Tibial artery (tissue), 4 donors: ENCODE results near the gene ATP8B1.
A peak's percentile ranks its signal among the peaks of the same experiment; 100 is the strongest.

Source experiments
- DNase-seq, 2 donors: peaks; one replicate each; pipeline ENCODE4 v3.0.0-alpha.2; 2019
- H3K27ac ChIP-seq, 2 donors: fragments of 200-600 bp; sonication (generic) in 1 of 2; 1 replicate in 1 of 2; 2 replicates in 1 of 2; pipeline ENCODE4 v1.5.1; 2018 to 2019; ENCODE audit warnings: mild to moderate bottlenecking in 1 of 2
- H3K27me3 ChIP-seq, 2 donors: fragments of 200-600 bp; sonication (generic) in 1 of 2; one replicate each; pipeline versions ENCODE4 v1.5.1 to v1.6.0; 2016 to 2019
- H3K36me3 ChIP-seq, 3 donors: fragments of 200-600 bp; sonication (generic) in 2 of 3; one replicate each; pipeline ENCODE4 v1.5.1; 2016 to 2019; ENCODE audit warnings: mild to moderate bottlenecking in 2 of 3
- H3K4me1 ChIP-seq, 4 donors: fragments of 200-600 bp; sonication (generic) in 2 of 4; 1 replicate in 3 of 4; 2 replicates in 1 of 4; pipeline ENCODE4 v1.5.1; 2016 to 2019
- H3K4me3 ChIP-seq, 2 donors: fragments of 200-600 bp; sonication (generic) in 1 of 2; 1 replicate in 1 of 2; 2 replicates in 1 of 2; pipeline ENCODE4 v1.5.1; 2018 to 2019; ENCODE audit warnings: mild to moderate bottlenecking in 2 of 2
- H3K9me3 ChIP-seq, 3 donors: fragments of 200-600 bp; sonication (generic) in 1 of 3; one replicate each; pipeline ENCODE4 v1.5.1; 2016 to 2019
- CTCF ChIP-seq, 2 experiments: fragments of 200-600 bp in 1 of 2; fragments of 450-650 bp in 1 of 2; IDR thresholded peaks; one replicate each; pipeline ENCODE4 v1.5.1; 2017 to 2019; ENCODE audit warnings: antibody characterized with exemption in 2 of 2, mild to moderate bottlenecking in 1 of 2, moderate library complexity in 1 of 2
- intact Hi-C: fragments of 100-400 bp; cut with DNase I; formaldehyde crosslinking; loops from one replicate; pipeline ENCODE4 v1.15.0; 2023; ENCODE audit warnings: low total_unique reads

The ATP8B1 gene

GRCh38 chr18:57802213-57803102 is 657 bp downstream of the ATP8B1 start:
- no peaks in the 10 kb centered on the region for H3K36me3 ChIP-seq
- no peaks in the 10 kb centered on the region for H3K27me3 ChIP-seq
- H3K4me1 ChIP-seq, result peaks cover 0 to 46% (median 25%) of the 10 kb centered on the region in 4 donors
- peak overlapping the region; percentile 95 to 97 for H3K27ac ChIP-seq
- no peaks in the 10 kb centered on the region for H3K9me3 ChIP-seq
- no peak for DNase-seq
- peak overlapping the region; percentile 77 to 97 for H3K4me3 ChIP-seq
- intact Hi-C loops, result loop anchor here (10.0 kb wide), 1 partner anchor 68 kb away; no protein-coding TSS in a partner anchor
- TF ChIP-seq CTCF (IDR thresholded peaks at IDR 0.05), result no peak

- TF ChIP-seq CTCF (IDR thresholded peaks at IDR 0.05), result no peak
- intact Hi-C loops, result loop anchor here (10.0 kb wide), 1 partner anchor 67 kb away; no protein-coding TSS in a partner anchor
These were observed 1.3 kb downstream of the ATP8B1 start for GRCh38 chr18:57801761-57802212.

DNA sequence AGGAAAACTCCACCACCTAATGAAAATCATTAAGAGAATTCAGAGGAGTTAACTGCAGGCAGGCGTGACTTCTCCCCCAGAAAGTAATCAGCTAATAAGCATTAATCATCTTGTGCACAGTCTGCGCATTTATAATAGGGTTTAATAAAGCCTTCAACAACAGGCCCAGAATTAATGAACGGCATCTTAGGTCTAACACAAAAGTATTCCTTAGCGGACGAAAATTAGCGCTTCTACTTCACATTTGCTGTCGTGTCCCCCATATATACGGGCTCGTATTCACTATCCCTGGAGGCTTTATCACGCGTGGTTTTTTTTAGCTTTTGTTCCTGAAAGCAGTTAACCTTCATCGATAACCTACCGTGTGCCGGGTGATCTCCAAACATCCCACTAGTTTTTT is 1.8 kb downstream of the ATP8B1 start:
- Histone ChIP-seq H3K27ac (peak overlapping the region; percentile 95 to 97), H3K36me3 (no peaks in the 10 kb centered on the region), H3K4me1 (peaks cover 0 to 46% (median 24%) of the 10 kb centered on the region in 4 donors), H3K4me3 (peak overlapping the region; percentile 77 to 97), H3K27me3 (no peaks in the 10 kb centered on the region), H3K9me3 (no peaks in the 10 kb centered on the region)
- TF ChIP-seq CTCF (IDR thresholded peaks at IDR 0.05), result no peak
- DNase-seq, result no peak
- intact Hi-C loops, result loop anchor here (10.0 kb wide), 1 partner anchor 67 kb away; no protein-coding TSS in a partner anchor

More at GRCh38 chr18:57801761-57802212, 1.3 kb downstream of the ATP8B1 start:
- H3K27me3 ChIP-seq, result no peaks in the 10 kb centered on the region
- no peaks in the 10 kb centered on the region for H3K36me3 ChIP-seq
- DNase-seq, result peak in 1 of 2 donors; percentile 76
- peak overlapping the region; percentile 95 to 97 for H3K27ac ChIP-seq
- peaks cover 0 to 46% (median 25%) of the 10 kb centered on the region in 4 donors for H3K4me1 ChIP-seq
- no peaks in the 10 kb centered on the region for H3K9me3 ChIP-seq
- H3K4me3 ChIP-seq, result peak overlapping the region; percentile 77 to 97

DNA sequence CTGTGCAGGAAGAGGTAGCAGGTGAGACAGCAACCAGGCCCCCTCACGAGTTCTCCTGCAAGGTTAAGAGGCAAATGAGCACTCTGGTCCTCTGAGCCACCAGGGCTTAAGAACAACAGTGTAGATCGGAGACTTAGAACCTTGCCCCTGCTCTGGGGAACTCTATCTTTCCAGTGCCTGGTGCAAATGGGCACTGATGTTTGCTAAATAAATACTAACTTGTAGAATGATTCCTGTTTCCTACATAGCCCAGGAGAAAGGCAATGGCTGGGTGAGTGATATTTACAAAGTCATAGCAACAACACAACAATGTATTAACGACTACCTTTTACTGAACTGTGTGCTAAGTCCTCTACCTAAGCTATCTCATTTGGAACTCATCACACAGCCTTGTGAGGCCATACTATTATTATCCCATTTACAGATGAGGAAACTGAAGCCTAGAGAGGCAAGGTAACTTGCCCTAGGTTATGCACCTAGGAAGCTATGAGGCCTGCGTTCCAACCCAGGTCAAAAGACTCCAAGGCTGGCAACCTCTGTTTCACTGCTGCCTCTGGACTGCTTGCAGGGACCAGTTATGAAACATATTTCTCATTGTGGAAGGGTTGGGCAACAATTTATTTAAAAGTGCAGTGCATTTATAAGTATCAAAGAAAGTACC is 4.3 kb downstream of the ATP8B1 start:
- TF ChIP-seq CTCF (IDR thresholded peaks at IDR 0.05), result no peak
- Histone ChIP-seq H3K4me1 (peaks cover 0 to 59% (median 32%) of the 10 kb centered on the region in 4 donors), H3K4me3 (no peak overlapping the region), H3K27me3 (no peaks in the 10 kb centered on the region), H3K36me3 (no peaks in the 10 kb centered on the region), H3K9me3 (no peaks in the 10 kb centered on the region), H3K27ac (peak overlapping the region; percentile 95 to 97)
- intact Hi-C loops, result no loop called here
- DNase-seq, result no peak

- no peak for DNase-seq
- peak overlapping the region; percentile 20 to 22 for H3K27ac ChIP-seq
- H3K4me3 ChIP-seq, result no peak overlapping the region
- intact Hi-C loops, result no loop called here
- H3K27me3 ChIP-seq, result no peaks in the 10 kb centered on the region
- TF ChIP-seq CTCF (IDR thresholded peaks at IDR 0.05), result no peak
- H3K9me3 ChIP-seq, result no peaks in the 10 kb centered on the region
- H3K36me3 ChIP-seq, result no peaks in the 10 kb centered on the region
- peaks cover 0 to 73% (median 46%) of the 10 kb centered on the region in 4 donors for H3K4me1 ChIP-seq
These were observed 5.9 kb downstream of the ATP8B1 start for GRCh38 chr18:57797209-57797651.
